Bone marrow (tissue), 2 donors: ENCODE measurements around the gene PSMB9.

Experiments used
- DNase-seq, 2 donors: peaks; one replicate each; lab custom pipeline; 2025; lab: John Stamatoyannopoulos, UW

The PSMB9 gene

DNA sequence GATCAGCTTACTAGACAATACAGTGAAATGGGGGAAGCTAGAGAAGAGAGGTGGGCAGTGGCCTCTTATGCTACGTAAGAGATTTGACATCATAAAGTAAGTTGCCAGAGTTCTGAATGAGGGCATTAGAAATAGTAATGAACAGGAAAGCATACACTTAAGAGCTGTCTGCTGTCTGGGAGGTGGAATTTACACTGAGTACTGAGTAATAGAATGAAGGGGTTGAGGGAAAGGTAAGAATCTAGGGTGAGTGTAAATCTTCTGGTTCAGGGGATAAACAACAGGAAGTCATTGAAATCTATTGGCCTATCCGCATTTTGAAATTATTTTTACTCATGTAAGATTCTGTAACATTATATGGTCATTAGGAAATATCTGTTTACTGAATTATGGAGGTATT is 51.1 kb downstream of the PSMB9 start:
- DNase-seq, result no peak

DNA sequence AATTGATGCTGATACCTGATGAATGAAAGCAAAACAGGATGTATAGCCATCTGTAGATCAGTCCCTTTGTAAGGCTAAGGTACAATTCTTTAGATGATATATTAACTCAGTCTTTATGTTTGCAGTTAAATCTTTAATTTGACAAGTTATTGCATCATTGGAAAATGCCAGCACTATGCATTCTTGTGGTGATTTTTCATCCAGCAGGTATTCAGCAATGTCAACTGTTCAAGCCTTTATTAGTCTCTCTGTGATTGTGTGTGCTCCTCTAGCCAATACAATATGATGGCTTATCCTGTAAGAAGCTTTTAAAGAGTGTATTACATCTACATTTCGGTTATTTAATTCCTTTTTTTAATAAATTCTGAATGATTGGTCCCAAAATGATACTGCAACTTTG is 52.5 kb downstream of the PSMB9 start:
- DNase-seq, result no peak

DNA sequence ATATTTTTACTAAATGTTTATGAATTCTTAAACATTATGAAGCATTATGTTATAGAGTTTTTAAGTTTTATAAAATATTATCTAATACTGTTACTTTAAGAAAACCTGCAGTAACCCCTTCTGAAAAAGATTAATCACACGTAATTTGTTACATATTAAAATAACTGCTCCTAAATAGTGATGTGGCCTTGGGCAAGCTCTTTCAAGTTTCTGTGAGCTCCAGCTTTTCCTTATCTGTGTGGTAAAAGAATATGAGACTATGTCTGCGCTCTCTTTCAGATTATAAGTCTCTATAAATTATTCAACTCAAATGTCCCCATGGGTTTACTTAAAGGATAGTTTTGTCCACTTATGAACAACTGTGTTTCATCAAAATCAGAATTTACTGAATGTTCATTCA is 54.9 kb downstream of the PSMB9 start:
- DNase-seq, result no peak
